Endodermal cell (in vitro differentiated cells): Measurements from ENCODE around the gene SMIM10. TPM values are rescaled to one million over a fixed set of nuclear protein-coding genes. Genes with fewer than 3 reads are reported as not detected.
"Not testable (repeated sequence)": the region's sequence is repeated elsewhere in the genome, so short reads cannot be mapped to it uniquely, and the experiment has no call there.

Experiments used
- DNase-seq: peaks from one replicate; pipeline ENCODE4 v3.0.0-alpha.2; 2017
- H3K27ac ChIP-seq: 2 replicates; pipeline ENCODE4 v1.5.1; 2013; ENCODE audit warnings: mild to moderate bottlenecking, low read depth, low read length, moderate library complexity
- H3K27me3 ChIP-seq: 2 replicates; pipeline ENCODE4 v1.6.1; 2013; ENCODE audit warnings: mild to moderate bottlenecking, low read length, moderate library complexity; ENCODE audit not compliant: insufficient read depth, control insufficient read depth, poor library complexity, severe bottlenecking
- H3K36me3 ChIP-seq: 2 replicates; pipeline ENCODE4 v1.7.0; 2013; ENCODE audit warnings: mild to moderate bottlenecking, low read length, moderate library complexity; ENCODE audit not compliant: control insufficient read depth, insufficient read depth
- H3K4me1 ChIP-seq: one replicate; pipeline ENCODE4 v1.7.0; 2013; ENCODE audit warnings: low read length; ENCODE audit not compliant: control insufficient read depth, insufficient read depth
- H3K4me3 ChIP-seq: 2 replicates; pipeline ENCODE4 v1.5.1; 2013; ENCODE audit warnings: mild to moderate bottlenecking, low read length, moderate library complexity
- H3K9ac ChIP-seq: 2 replicates; pipeline ENCODE4 v1.6.1; 2013; ENCODE audit warnings: mild to moderate bottlenecking, low read length, moderate library complexity; ENCODE audit not compliant: poor library complexity, severe bottlenecking; ENCODE audit errors: extremely low read depth
- H3K9me3 ChIP-seq: 2 replicates; pipeline ENCODE4 v1.6.1; 2013; ENCODE audit warnings: mild to moderate bottlenecking, low read length, moderate library complexity; ENCODE audit not compliant: control insufficient read depth
- H3K27ac Mint-ChIP-seq: 2 replicates; pipeline ENCODE4 v1.8.0; 2020; ENCODE audit warnings: mixed read lengths
- H3K27me3 Mint-ChIP-seq: 2 replicates; pipeline ENCODE4 v1.8.0; 2021; ENCODE audit warnings: mild to moderate bottlenecking, mixed read lengths; ENCODE audit not compliant: insufficient read depth
- H3K36me3 Mint-ChIP-seq: 2 replicates; pipeline ENCODE4 v1.8.0; 2020; ENCODE audit warnings: low read depth, mixed read lengths
- H3K4me1 Mint-ChIP-seq: 2 replicates; pipeline ENCODE4 v1.8.0; 2020; ENCODE audit warnings: mixed read lengths
- H3K4me3 Mint-ChIP-seq: 2 replicates; pipeline ENCODE4 v1.8.0; 2020; ENCODE audit warnings: mild to moderate bottlenecking, moderate library complexity, mixed read lengths
- H3K9me3 Mint-ChIP-seq: 2 replicates; pipeline ENCODE4 v1.8.0; 2020; ENCODE audit warnings: mild to moderate bottlenecking, mixed read lengths
- CTCF ChIP-seq: fragments of 200-600 bp; sonication (generic); conservative IDR thresholded peaks from 2 replicates; pipeline ENCODE4 v1.5.0; 2021; ENCODE audit warnings: antibody characterized with exemption, mild to moderate bottlenecking
- WGBS, 2 experiments: methylation state at CpG; one replicate each; pipeline versions ENCODE4 v1.1.5 to v1.1.7; 2013; ENCODE audit warnings: missing lambda C conversion rate in 2 of 2, mixed read lengths in 1 of 2; ENCODE audit not compliant: insufficient coverage in 1 of 2, insufficient read length in 1 of 2; 5-methylcytosine and 5-hydroxymethylcytosine counted together
- total RNA-seq, 2 donors: library from RNA; stranded (reverse); fragmentation: NEBNext Ultra II Directional in 1 of 2; extraction: Animal tissue kit (Norgen Biotek cat#: 25700) in 1 of 2; gene quantifications; 2 replicates in 1 of 2; 3 replicates in 1 of 2; pipeline ENCODE4 v1.2.1, GENCODE V29; 2021

SMIM10 gene
- total RNA-seq, 2 donors from 2014 or later: 1.2 to 2.7 TPM

GRCh38 chrX:135024526-135024925 lies 33.7 kb downstream of the SMIM10 start:
- Histone ChIP-seq H3K9me3 (no peaks in the 10 kb centered on the region), H3K27ac (no peak overlapping the region), H3K9ac (no peak overlapping the region), H3K36me3 (no peaks in the 10 kb centered on the region), H3K4me3 (no peak overlapping the region), H3K4me1 (peaks cover 6% of the 10 kb centered on the region), H3K27me3 (no peaks in the 10 kb centered on the region)
- Mint-ChIP-seq H3K27ac (no peak overlapping the region), H3K4me3 (no peak overlapping the region), H3K4me1 (peaks cover 9% of the 10 kb centered on the region), H3K9me3 (peaks cover 52% of the 10 kb centered on the region), H3K27me3 (peaks cover 10% of the 10 kb centered on the region), H3K36me3 (no peaks in the 10 kb centered on the region)
- TF ChIP-seq CTCF: no peak
- no peak for DNase-seq
- 98% methylated on average over 8 of the region's 9 CpGs; no CpG with 5 or more reads in 1 of the 2 experiments for WGBS, 2 experiments

- not testable (repeated sequence) for H3K9me3 ChIP-seq, H3K27me3 Mint-ChIP-seq, H3K27ac ChIP-seq, H3K27me3 ChIP-seq, H3K4me3 ChIP-seq, H3K36me3 ChIP-seq, H3K9ac ChIP-seq, H3K4me1 ChIP-seq, H3K4me3 Mint-ChIP-seq
- 56 to 88% methylated on average over 4 to 9 of the region's 9 CpGs for WGBS, 2 experiments
- Mint-ChIP-seq H3K9me3 (peaks cover 53% of the 10 kb centered on the region), H3K36me3 (peaks cover 18% of the 10 kb centered on the region), H3K4me1 (peaks cover 21% of the 10 kb centered on the region), H3K27ac (peak overlapping the region; percentile 90)
- peak; percentile 56 for DNase-seq
These were observed 39.6 kb downstream of the SMIM10 start for GRCh38 chrX:135030207-135030963.

GRCh38 chrX:135041149-135042123 lies 50.6 kb downstream of the SMIM10 start:
- peak; percentile 57 for DNase-seq
- H3K9me3 Mint-ChIP-seq: peaks cover 14% of the 10 kb centered on the region

More at GRCh38 chrX:135041149-135042123, 50.6 kb downstream of the SMIM10 start:
- not testable (repeated sequence) for H3K36me3 Mint-ChIP-seq, H3K27ac ChIP-seq, H3K9ac ChIP-seq, H3K9me3 ChIP-seq, H3K4me1 Mint-ChIP-seq, H3K27ac Mint-ChIP-seq, H3K4me3 Mint-ChIP-seq, H3K27me3 ChIP-seq, H3K27me3 Mint-ChIP-seq, H3K4me1 ChIP-seq, H3K4me3 ChIP-seq, H3K36me3 ChIP-seq
- WGBS, 2 experiments: 100% methylated on average over 2 of the region's 3 CpGs; no CpG with 5 or more reads in 1 of the 2 experiments

Other genes starting within 250 kb of the SMIM10 start
- gene PABIR2, start 193.8 kb upstream of the SMIM10 start, total RNA-seq: 10 to 100 TPM; 40.0 to 60.6 TPM
- gene MOSPD1, start 75.7 kb upstream of the SMIM10 start, total RNA-seq: 10 to 100 TPM; 22.1 to 28.4 TPM
- 1 to 10 TPM; 8.6 to 8.8 TPM for gene RTL8B, start 31.6 kb downstream of the SMIM10 start, total RNA-seq
- 100 to 1,000 TPM in 1 of 2 donors, 10 to 100 TPM in 1; 88.1 to 107 TPM for gene RTL8C, start 41.4 kb downstream of the SMIM10 start, total RNA-seq
- gene RTL8A, start 61.1 kb downstream of the SMIM10 start, total RNA-seq: 10 to 100 TPM; 33.6 to 42.3 TPM
- 1 to 10 TPM; 5.1 to 7.5 TPM for gene SMIM10L2B, start 107.7 kb downstream of the SMIM10 start, total RNA-seq
- gene ETDB, start 129.5 kb downstream of the SMIM10 start, total RNA-seq: not detected
- under 1 TPM in 1 of 2 donors, not detected in 1; 0.24 TPM for gene CT55, start 180.4 kb downstream of the SMIM10 start, total RNA-seq